SH-SY5Y (cell line): ENCODE results near the gene CCDC88C.

Experiments used
- GATA2 ChIP-seq: IDR thresholded peaks from 2 replicates; pipeline ENCODE4 v1.6.1; 2011; ENCODE audit warnings: mild to moderate bottlenecking, low read depth, low read length
- GATA3 ChIP-seq: IDR thresholded peaks from 2 replicates; pipeline ENCODE4 v1.6.1; 2011; ENCODE audit warnings: low read depth, mild to moderate bottlenecking, low read length, moderate library complexity

Gene CCDC88C

GRCh38 chr14:91331721-91332120 is 85.9 kb downstream of the CCDC88C start:
- TF ChIP-seq GATA2 = no peak
- no peak for TF ChIP-seq GATA3

- TF ChIP-seq GATA2 (no peak), GATA3 (no peak)
These were observed 86.8 kb downstream of the CCDC88C start for GRCh38 chr14:91330856-91331255.

- TF ChIP-seq GATA3 (no peak), GATA2 (no peak)
These were observed 87.4 kb downstream of the CCDC88C start for GRCh38 chr14:91330096-91330696.

GRCh38 chr14:91329486-91330014 is 88.1 kb downstream of the CCDC88C start:
- no peak for TF ChIP-seq GATA2
- TF ChIP-seq GATA3 = no peak

GRCh38 chr14:91328313-91329050 is 89.1 kb downstream of the CCDC88C start:
- TF ChIP-seq GATA2 = no peak
- no peak for TF ChIP-seq GATA3

- TF ChIP-seq GATA2 (no peak), GATA3 (no peak)
These were observed 89.8 kb downstream of the CCDC88C start for GRCh38 chr14:91327661-91328312.

- TF ChIP-seq GATA2 (no peak), GATA3 (no peak)
These were observed 90.4 kb downstream of the CCDC88C start for GRCh38 chr14:91327250-91327595.

GRCh38 chr14:91326514-91327249 is 90.9 kb downstream of the CCDC88C start:
- TF ChIP-seq GATA2 (no peak), GATA3 (no peak)

- TF ChIP-seq GATA2 (no peak), GATA3 (no peak)
These were observed 92.7 kb downstream of the CCDC88C start for GRCh38 chr14:91324606-91325575.

GRCh38 chr14:91323671-91324605 is 93.7 kb downstream of the CCDC88C start:
- TF ChIP-seq GATA2 (no peak), GATA3 (no peak)

GRCh38 chr14:91323031-91323430 is 94.6 kb downstream of the CCDC88C start:
- TF ChIP-seq GATA3 (no peak), GATA2 (no peak)

GRCh38 chr14:91322623-91323022 is 95.0 kb downstream of the CCDC88C start:
- no peak for TF ChIP-seq GATA3
- no peak for TF ChIP-seq GATA2

GRCh38 chr14:91321131-91321530 is 96.5 kb downstream of the CCDC88C start:
- TF ChIP-seq GATA3 (no peak), GATA2 (no peak)
